GM21526 (cell line): ENCODE measurements around the gene GSC.
"Not testable (repeated sequence)": the region's sequence is repeated elsewhere in the genome, so short reads cannot be mapped to it uniquely, and the experiment has no call there.

Source experiments
- ATAC-seq: cut with Tn5 transposase; IDR thresholded peaks from one replicate; pipeline ENCODE4 v1.9.1; 2021; ENCODE audit warnings: moderate library complexity; ENCODE audit not compliant: unreplicated experiment, low FRiP score

Gene GSC

DNA sequence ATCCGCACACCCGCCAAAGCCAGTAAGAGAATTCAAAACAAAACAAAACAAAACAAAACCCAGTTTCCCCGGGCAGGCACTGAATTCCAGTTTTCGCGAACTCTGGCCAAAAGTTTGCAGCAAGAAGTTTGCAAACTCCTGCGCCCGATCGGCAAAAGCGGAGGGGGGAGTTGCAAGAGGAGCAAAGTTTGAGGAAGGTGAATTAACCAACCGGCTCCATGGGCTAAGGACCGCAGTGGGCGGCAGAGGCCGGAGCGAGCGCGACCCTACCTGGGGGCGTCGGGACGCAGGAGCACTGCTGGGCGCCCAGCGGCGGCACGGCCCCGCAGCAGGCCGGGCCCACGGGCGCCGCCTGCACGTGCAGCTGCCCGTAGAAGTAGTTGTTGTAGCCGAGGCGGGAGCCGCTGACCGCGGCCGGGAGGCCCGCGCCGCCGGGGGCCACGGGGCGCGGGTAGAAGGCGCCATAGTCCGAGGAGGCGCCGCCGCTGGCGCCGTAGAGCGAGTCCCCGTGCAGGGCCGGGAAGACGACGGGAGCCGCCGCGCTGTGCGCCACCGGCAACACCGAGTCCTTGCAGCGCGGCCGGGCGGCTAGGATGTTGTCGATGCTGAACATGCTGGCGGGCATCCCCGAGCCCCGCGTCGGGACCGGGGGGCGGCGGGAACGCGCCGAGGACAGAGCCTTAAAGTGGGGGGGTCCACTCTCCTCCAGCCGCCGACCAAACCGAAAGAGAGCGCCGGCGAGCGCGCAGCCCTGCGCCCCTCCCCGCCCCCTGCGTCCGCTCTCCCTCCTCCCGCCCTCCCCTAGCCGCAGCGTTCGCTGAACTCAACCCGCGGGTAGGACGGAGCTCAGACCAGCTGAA is at the start of gene GSC:
Gene GSC, minus strand, starts transcription at position 723 of the 860 bp plus-strand sequence. Its CDS starts 98 bp downstream, at position 625.
- ATAC-seq: no peak

DNA sequence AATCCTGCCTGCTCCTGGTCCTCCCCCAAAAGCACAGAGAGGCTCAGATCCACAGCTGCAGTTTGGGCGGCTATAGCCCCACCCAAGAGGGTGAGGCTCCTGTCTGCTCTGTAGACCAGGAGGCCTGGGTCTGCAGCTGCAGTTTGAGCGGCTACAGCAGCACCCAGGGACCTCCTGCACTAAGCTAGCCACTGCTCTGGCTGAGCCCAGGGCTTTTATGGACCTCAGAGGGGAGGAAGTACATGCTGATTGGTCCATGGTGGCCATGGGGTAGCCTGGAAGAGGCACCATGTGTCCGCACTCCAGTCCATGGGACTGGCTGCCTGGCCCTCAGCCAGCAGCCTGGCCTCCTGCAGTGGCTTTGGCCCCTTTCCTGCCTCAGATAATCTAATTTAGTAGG is 49.6 kb upstream of the GSC start:
- no peak for ATAC-seq

DNA sequence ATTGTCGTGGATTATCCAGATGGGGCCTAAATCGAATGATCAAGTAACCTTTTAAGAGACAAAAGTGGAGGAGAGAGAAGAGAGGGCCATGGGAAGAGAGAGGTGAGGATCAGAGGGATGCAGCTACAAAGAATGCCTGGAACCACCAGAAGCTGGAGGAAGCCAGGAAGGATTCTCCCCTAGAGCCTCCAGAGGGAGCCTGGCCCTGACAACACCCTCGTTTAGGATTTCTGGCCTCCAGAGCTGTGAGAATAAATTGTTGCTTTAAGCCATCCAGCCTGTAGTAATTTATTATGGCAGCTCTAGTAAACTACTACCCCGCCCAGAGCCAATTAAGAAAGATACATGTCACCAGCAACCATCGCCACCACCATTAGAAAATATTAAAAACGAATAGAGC is 46.2 kb upstream of the GSC start:
- no peak for ATAC-seq

DNA sequence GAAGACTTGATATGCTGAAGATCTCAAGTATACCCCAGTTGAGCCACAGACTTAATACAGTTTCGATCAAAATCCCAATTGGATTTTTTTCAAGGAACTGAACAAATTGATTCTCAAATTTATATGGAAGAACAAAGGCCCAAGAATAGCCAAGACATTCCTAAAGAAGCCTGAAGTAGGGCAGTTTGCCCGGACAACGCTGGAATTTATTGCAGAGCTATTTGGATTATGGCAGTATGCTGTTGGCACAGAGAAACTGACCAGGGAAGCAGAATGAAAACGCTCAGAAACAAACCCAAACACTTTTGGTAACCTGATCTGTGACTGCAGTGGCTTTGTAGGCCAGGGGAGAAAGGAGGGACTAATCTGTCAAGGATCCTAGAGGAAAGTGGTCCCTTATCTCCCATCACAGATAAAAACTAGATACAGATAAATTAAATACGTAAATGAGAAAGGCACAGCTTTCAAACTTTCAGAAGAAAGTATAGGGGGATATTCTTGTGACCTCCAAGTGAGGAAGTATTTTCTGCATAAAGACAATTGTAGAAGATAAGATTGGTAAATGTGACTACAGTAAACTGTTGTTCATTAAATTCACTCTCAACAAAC is 35.9 kb upstream of the GSC start:
- ATAC-seq: no peak

DNA sequence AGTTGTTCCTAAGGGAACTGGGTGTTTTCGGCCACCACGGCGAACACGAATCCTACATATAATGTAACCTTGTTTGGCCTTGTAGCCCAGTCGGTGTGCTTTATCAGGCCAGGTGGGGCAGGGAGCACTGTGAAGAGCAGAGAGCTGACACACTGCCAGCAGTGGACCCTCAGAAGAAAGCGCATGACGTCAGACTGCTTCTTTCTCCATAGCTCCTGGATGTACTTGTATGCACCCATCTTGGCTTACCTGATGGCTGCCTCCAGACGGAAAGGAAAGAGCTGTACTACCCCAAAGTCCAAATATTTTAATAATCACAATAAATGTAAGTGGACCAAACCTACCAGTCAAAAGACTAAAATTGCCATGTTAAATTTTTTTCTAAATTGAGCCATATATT is 31.3 kb upstream of the GSC start:
- no peak for ATAC-seq

DNA sequence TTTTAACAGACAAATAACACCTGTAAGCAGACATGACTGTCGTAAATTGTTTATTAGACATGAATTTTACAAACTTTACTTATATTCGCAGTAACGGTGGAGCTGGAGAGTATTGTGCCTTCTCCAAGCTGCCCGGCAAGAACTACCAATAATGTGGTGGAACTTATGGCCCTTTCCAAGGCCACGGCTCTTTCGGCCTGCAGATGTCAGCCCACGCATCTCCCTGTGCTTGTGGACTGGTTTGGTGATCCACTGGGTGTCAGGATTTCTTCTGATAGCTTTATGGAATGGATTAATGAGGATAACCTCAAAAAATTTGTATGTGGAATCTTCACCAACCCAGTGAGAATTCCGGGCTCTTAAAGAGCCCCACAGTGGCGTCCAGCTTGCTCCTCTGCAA is 30.9 kb upstream of the GSC start:
- ATAC-seq: not testable (repeated sequence)

DNA sequence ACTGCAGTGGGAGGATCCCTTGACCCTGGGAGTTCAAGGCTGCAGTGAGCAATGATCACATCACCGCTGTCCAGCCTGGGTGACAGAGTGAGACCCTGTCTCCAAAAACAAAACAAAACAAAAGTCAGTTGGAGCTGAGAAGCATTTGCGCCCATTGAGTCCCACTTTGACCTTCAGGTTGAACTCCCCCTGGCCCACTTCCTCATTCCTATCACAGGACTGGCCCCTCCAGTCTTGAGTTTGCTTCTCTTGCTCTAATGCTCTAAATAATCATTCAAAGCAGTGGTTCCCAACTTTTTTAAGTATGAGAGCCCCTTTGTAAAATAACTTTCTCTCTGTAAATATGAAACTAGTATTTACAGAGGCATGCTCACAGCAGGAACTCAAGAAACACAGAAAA is 28.0 kb upstream of the GSC start:
- ATAC-seq: no peak

DNA sequence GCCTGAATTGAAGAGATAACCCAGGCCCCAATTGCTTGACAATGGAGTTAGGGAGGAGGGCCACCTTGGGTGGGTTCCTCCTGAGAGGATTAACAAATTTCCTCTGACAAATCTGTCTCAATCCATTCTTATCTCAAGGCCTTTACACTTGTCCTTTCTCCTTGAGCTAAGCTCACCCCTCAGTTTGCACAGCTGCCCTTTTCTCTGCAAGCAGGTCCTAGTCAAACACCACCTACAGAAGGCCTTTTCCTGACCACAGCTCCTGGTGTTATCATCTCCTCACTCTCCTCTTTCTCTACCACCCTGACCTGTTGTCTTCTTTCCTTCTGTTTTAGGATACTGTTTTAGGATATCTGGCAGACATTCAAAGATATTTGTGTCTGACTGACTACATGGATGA is 26.4 kb upstream of the GSC start:
- no peak for ATAC-seq

DNA sequence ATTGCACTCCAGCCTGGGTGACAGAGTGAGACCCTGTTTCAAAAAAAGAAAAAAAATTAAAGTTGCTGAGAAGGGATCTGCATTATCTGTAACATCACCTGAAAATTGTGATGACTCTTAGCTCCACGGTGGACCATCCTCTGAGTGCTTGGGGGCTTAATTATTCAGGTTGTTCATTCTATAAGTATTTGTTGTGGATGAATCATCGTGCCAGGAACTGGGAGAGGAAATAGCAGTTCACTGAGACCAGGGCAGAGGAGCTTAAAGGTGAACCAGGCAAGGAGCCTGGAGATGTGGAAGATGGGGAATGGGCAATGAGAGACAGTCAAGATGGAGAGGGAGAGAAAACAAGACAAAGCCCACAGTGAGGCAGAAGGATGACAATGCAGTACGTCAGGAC is 25.5 kb upstream of the GSC start:
- no peak for ATAC-seq

DNA sequence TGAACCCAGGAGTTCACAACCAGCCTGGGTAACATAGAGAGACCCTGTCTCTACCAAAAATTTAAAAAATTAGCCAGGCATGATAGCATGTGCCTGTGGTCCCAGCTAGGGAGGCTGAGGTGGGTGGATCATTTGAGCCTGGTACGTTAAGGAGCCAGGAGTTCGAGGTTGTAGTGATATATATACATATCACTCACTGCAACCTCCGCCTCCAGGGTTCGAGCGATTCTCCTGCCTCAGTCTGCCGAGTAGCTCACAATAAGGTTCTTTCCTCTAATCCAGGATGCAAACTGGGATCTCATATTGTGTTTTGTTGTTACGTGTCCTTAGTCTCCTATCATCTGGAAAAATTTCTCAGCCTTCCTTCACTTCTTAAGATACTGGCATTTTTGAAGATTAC is 24.0 kb upstream of the GSC start:
- ATAC-seq: no peak

DNA sequence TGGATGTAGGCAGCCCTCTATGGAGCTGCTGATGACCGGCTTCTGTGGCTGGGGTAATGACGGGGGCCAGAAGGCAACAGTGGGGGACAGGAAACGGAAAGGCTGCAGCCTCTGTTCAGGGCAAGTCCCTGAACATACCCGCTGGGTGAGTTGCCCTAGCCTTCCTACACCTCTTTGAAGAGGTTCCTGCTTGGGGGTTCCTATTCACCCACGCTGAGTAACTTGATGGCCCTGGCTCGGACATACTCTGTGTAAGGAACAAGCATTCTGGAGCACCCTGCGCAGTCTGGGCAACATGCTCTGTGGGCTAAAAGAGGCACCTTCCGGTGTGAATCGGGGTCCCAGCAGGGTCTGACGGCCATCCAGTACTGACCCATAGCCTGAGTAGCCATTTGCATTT is 17.7 kb upstream of the GSC start:
- ATAC-seq: no peak

DNA sequence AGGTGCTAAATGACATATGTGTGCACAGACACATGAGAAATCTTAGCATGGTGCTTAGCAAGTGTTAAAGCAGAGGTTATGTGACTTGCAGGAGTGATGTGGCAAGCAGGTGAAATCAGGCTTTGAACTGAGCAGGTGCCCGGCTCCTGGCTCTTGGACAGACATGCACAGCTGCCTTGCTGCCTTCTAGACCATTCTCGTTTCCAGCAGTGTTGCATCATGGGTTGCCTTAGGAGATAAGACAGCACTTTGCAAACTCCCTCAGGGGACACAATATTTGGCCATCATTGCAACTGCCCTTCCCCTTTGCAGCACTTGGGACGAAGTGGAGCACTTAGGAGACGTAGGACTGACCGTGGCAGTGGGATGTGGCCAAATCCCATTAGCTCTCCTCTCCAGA is 17.2 kb upstream of the GSC start:
- no peak for ATAC-seq

DNA sequence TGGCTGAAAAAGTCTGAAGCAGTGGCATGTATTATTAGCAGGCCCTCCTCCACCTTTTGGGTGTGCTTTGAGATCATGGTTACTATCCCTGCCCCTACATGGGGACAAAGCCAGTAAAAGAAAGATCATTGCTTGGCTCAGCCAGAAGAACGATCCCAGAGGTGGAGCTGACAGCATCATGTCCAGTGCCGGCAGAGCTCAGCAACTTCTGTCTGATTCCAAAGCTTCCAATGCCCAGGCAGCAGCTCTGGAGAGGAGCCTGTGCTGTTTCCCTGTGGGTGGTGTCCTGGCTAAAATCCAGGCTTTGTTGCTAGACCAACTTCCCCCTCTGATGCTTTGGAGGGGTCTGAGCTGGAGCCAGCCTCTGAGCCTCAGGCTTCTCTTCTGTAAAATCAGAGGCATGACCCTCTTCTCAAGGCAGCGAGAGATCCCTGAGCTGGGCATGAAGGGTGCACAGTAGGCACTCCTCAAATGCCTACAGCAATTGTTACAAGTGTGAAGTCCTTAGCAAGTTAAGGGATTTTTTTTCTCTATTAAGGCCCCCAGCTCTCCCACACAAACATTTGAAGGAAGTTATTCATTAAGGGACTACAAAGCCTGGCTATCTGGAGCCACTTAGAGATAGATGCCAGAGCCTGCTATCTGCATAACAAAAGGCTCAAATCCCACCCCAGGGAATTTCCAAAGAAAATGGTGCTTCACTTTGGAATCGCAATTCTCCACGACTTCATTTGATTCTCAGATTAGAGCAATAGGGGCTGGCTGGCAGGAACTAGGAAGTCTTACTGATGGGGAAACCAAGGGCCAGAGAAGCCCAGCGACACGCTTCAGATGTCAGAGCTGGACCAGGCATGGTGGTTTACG is 10.9 kb upstream of the GSC start:
- no peak for ATAC-seq

DNA sequence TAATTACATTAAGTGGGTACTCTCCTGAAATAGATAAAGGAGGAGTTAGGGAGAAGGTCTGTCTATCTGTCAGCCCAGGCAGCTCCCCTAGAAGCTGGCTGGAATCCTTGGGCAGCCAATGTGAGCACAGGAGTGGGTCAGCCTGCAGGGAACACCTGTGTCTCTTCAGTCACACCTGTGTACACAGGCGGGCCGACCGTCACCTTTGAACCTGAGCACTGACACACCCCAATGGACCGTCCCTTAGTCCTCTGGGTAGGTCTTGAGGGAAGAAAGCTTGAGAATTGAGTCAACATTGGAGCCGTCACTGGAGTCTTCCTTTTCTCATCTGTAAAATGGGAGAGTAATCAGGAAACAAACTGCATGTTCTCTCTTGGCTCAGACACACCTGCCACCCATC is 9.8 kb upstream of the GSC start:
- no peak for ATAC-seq

DNA sequence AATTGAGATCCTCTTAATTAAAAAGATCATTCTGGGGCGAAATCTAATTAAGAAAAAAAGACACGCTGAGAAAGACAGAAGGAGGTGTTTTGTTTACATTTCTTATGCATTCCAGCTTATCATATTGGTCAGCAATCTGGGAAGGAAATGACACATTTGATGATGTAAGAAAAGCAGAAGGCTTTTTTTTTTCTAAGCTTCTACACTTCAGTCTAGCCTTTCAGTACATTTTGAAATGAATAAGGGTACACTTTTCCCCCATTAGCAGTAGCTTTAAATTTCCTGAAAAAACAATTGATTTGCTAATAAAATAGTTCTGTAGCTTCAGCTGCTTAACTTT is 5.9 kb upstream of the GSC start:
- no peak for ATAC-seq

DNA sequence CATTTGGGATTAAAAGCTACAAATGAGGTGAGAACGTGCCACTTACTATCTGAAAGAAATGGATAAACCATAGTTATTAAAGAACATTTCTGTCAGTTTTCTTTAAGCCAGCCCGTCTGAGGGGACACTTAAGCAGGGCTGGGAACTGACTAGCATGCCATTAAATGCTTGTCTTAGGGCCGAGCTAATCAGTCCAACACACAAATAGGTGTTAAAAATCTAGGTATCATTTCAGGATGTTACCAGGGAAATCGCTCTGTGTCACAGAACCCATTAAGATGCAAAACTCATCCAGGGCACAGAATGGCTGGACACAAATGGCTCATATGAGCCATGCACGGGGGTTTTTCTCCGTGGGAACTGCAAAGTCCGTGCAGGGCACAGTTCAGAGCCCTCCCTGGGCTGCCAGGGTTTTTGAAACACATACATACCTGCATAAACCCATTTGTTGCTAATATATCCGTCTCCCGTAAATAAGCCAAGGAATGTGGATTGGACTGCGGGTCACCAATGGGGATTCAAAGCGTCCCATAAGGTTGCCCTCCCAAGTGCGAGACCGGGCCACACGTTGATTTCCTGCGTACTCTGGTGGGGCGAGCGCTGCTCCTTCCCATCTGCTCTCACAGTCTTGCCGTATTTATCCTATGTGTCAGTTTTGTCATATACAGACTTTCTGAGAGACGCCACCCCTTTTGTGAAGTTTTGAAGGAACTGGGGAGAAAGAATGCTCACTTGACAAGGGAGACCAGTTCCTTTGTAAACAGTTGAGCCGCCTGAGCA is 5.4 kb upstream of the GSC start:
- ATAC-seq: no peak

DNA sequence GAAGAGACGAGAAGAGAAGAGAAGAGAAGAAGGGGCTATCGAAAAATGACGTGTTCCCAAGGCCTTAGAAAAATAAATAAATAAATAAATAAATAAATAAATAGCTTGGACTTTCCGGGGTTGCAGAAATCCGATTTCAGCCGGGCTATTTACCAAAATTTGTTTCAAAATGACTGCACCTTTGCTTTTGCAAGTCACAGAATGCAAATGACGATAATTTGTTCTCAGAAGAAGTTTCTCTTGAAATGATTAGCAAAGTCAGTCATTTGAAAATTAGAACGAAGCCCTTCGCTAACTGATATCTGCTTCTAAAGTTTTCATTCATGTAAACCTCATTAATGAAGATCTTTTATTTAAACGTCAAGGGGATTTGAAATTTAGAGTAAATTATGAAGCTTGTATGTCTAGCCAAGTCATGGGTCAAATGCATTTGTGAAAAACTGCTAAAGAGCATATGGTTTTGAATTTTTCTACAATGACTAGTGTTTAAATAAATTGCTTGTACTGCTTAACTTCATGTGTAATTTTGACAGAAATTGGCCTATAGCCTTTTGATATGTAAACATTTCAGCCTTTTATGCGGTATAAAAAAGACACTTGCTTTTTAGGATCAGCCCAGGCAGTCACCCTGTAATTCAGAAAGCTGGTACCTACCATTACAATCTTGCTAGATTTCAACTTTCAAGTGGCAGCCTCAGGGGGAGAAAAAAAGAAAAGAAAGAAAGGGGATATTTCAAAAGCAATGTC is 4.6 kb upstream of the GSC start:
- ATAC-seq: no peak

DNA sequence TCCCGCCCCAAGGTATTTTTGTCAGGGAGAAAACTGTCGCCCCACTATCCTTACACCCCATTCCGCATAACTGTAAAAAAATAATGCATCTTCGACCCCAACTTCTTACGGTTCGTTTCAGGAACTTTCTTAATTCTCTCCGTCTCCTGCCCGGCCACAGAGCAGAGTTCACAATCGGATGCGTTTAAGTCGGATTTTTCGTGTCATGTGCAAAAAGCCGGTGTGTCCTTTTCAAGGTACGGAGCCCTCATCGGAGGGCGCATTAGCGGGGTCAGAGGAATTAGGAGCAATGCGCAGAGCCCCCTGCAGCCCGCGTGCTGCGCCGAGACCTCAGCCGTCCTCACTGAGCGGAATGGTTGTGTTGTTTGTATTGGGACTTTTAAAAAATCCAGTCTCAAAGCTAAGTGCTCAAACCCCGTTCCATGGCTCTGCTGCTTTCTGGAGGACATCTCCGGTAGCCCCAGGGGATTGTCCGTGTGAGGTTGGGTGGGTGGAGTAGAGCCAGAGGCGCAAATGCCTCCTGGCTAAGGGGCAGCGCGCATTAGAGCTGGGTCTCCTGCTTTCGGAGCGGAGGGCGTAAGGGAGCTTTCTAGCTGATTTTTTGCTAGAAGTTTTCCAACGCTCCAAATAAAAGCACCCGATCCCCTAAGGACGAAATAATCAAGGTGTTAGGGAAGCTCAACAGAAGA is 3.9 kb upstream of the GSC start:
- ATAC-seq: no peak

DNA sequence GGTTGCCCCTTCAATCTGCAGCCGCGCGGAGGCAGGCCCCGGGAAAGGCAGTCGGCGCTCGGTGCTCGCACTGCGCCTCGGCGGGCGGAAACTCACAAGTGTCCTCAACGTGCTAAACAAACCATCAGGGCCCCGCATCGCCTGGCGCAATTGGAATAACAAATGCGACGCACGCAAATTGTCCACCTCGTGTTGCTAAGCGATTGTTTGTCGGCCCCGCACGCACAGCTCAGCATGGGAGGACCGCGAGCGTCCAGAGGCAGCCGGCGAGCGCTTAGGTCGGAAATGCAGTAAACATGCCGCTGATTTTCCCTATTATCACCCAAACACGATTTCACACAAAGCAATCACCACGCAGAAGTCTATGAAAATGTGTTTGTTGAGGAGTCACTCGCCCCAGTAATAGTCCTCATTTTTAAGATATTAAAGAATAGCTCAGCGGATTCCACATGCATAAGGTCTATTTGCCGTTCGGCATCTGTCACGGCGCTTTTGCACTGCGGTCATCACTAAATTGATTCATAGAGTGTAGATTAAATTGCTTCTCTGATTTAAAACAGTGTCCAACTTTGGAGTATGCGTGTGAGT is 3.2 kb upstream of the GSC start:
- ATAC-seq: no peak
